Osteoblast (primary cell): ENCODE measurements around the gene AKAP6. TPM values are rescaled to one million over a fixed set of nuclear protein-coding genes. Genes with fewer than 3 reads are reported as not detected.

ENCODE experiments used
- DNase-seq: peaks from one replicate; pipeline ENCODE4 v3.0.0; 2011; ENCODE audit warnings: low spot score, mixed read lengths; ENCODE audit not compliant: insufficient read length; ENCODE audit errors: missing footprints
- H2AFZ ChIP-seq: 2 replicates; pipeline ENCODE4 v1.6.0; 2011; ENCODE audit warnings: mild to moderate bottlenecking, low read length
- H3K27ac ChIP-seq: 2 replicates; pipeline ENCODE4 v1.5.1; 2011; ENCODE audit warnings: mild to moderate bottlenecking, low read depth, low read length, moderate library complexity
- H3K27me3 ChIP-seq: 2 replicates; pipeline ENCODE4 v1.6.0; 2012; ENCODE audit warnings: mild to moderate bottlenecking, control low read depth, inconsistent platforms, low read length, moderate library complexity; ENCODE audit not compliant: insufficient read depth
- H3K36me3 ChIP-seq: 2 replicates; pipeline ENCODE4 v1.5.1; 2011; ENCODE audit warnings: mild to moderate bottlenecking, low read length, control low read depth, moderate library complexity; ENCODE audit not compliant: insufficient read depth
- H3K4me1 ChIP-seq: 2 replicates; pipeline ENCODE4 v1.5.1; 2011; ENCODE audit warnings: mild to moderate bottlenecking, low read length, control low read depth, moderate library complexity; ENCODE audit not compliant: insufficient read depth
- H3K4me2 ChIP-seq: 2 replicates; pipeline ENCODE4 v1.6.0; 2011; ENCODE audit warnings: mild to moderate bottlenecking, low read length; ENCODE audit not compliant: insufficient read depth
- H3K4me3 ChIP-seq: fragments of 200-600 bp; sonication (generic); 3 replicates; pipeline ENCODE4 v1.5.1; 2012; ENCODE audit warnings: mild to moderate bottlenecking, low read length, inconsistent platforms; ENCODE audit not compliant: insufficient read depth
- H3K79me2 ChIP-seq: 2 replicates; pipeline ENCODE4 v1.6.0; 2012; ENCODE audit warnings: mild to moderate bottlenecking, low read length, control low read depth, inconsistent platforms; ENCODE audit not compliant: insufficient read depth
- H3K9me3 ChIP-seq: 2 replicates; pipeline ENCODE4 v1.5.1; 2011; ENCODE audit warnings: low read depth, low read length, control low read depth
- H4K20me1 ChIP-seq: 2 replicates; pipeline ENCODE4 v1.6.0; 2012; ENCODE audit warnings: mild to moderate bottlenecking, low read length, control low read depth; ENCODE audit not compliant: insufficient read depth
- CTCF ChIP-seq: IDR thresholded peaks from 2 replicates; pipeline ENCODE4 v1.5.1; 2011; ENCODE audit warnings: mild to moderate bottlenecking, low read depth, low read length, moderate library complexity; ENCODE audit errors: extremely low read depth
- total RNA-seq: library from RNA; depleted of rRNA; stranded (reverse); fragments of >200 nt; gene quantifications from 2 replicates; pipeline ENCODE4 v1.2.3, GENCODE V29; 2012

Gene AKAP6
- total RNA-seq, 1 donor = 2.2 TPM

GRCh38 chr14:32734261-32734660 lies 405.2 kb downstream of the AKAP6 start:
- Histone ChIP-seq H3K79me2 (no peaks in the 10 kb centered on the region), H3K4me1 (no peaks in the 10 kb centered on the region), H3K27me3 (no peaks in the 10 kb centered on the region), H4K20me1 (no peaks in the 10 kb centered on the region), H3K9me3 (no peaks in the 10 kb centered on the region), H2AFZ (no peak overlapping the region), H3K4me2 (no peak overlapping the region), H3K27ac (no peak overlapping the region), H3K4me3 (no peak overlapping the region), H3K36me3 (no peaks in the 10 kb centered on the region)
- no peak for TF ChIP-seq CTCF
- DNase-seq = no peak

- no peak overlapping the region for H3K4me3 ChIP-seq
- no peaks in the 10 kb centered on the region for H3K79me2 ChIP-seq
- no peaks in the 10 kb centered on the region for H4K20me1 ChIP-seq
- H3K27ac ChIP-seq = no peak overlapping the region
- no peaks in the 10 kb centered on the region for H3K36me3 ChIP-seq
- no peak overlapping the region for H2AFZ ChIP-seq
- H3K9me3 ChIP-seq = no peaks in the 10 kb centered on the region
- no peaks in the 10 kb centered on the region for H3K27me3 ChIP-seq
- no peak overlapping the region for H3K4me2 ChIP-seq
- TF ChIP-seq CTCF = no peak
- no peaks in the 10 kb centered on the region for H3K4me1 ChIP-seq
- DNase-seq = no peak
Measured at GRCh38 chr14:32737621-32738020, 408.5 kb downstream of the AKAP6 start.

- H3K4me2 ChIP-seq = no peak overlapping the region
- TF ChIP-seq CTCF = no peak
- no peak overlapping the region for H3K27ac ChIP-seq
- no peaks in the 10 kb centered on the region for H3K4me1 ChIP-seq
- no peak overlapping the region for H3K4me3 ChIP-seq
- H2AFZ ChIP-seq = no peak overlapping the region
- DNase-seq = no peak
- H3K9me3 ChIP-seq = no peaks in the 10 kb centered on the region
- no peaks in the 10 kb centered on the region for H4K20me1 ChIP-seq
- H3K79me2 ChIP-seq = no peaks in the 10 kb centered on the region
- no peaks in the 10 kb centered on the region for H3K36me3 ChIP-seq
- no peaks in the 10 kb centered on the region for H3K27me3 ChIP-seq
Measured at GRCh38 chr14:32738206-32738871, 409.2 kb downstream of the AKAP6 start.

- Histone ChIP-seq H4K20me1 (no peaks in the 10 kb centered on the region), H3K36me3 (no peaks in the 10 kb centered on the region), H3K4me2 (no peak overlapping the region), H3K9me3 (no peaks in the 10 kb centered on the region), H2AFZ (no peak overlapping the region), H3K27me3 (no peaks in the 10 kb centered on the region), H3K27ac (no peak overlapping the region), H3K79me2 (no peaks in the 10 kb centered on the region), H3K4me3 (no peak overlapping the region), H3K4me1 (no peaks in the 10 kb centered on the region)
- no peak for DNase-seq
- TF ChIP-seq CTCF = no peak
Measured at GRCh38 chr14:32744811-32745445, 415.8 kb downstream of the AKAP6 start.
